ENCODE data around the gene HHIP.

DNA sequence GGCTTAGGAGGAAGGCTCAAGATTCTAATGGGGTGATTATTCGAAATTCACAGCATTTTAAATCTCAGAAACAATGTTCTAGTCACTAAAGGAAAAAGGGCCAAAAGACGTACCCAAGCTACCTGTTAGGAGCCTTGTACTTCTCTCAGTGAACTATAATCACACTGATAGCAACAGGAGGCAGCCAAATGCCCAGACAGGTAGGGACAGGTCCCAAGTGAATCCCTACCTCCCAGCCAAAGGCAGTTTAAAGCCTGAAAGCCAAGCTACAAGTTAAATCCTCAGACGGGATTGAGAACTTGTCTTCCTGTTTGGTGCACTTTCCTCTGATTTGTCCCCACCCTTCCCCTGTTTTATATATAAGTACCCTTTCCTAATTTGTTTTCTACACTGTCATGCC, 24.3 kb upstream of the HHIP start:
- TF ChIP-seq, protein P1, sequence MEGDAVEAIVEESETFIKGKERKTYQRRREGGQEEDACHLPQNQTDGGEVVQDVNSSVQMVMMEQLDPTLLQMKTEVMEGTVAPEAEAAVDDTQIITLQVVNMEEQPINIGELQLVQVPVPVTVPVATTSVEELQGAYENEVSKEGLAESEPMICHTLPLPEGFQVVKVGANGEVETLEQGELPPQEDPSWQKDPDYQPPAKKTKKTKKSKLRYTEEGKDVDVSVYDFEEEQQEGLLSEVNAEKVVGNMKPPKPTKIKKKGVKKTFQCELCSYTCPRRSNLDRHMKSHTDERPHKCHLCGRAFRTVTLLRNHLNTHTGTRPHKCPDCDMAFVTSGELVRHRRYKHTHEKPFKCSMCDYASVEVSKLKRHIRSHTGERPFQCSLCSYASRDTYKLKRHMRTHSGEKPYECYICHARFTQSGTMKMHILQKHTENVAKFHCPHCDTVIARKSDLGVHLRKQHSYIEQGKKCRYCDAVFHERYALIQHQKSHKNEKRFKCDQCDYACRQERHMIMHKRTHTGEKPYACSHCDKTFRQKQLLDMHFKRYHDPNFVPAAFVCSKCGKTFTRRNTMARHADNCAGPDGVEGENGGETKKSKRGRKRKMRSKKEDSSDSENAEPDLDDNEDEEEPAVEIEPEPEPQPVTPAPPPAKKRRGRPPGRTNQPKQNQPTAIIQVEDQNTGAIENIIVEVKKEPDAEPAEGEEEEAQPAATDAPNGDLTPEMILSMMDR (IDR thresholded peaks at IDR 0.05): no peak
- no peak for TF ChIP-seq EZH2 (IDR thresholded peaks at IDR 0.05)

Measured in neural progenitor cell (in vitro differentiated cells).